ENCODE results near the gene SRP54.

DNA sequence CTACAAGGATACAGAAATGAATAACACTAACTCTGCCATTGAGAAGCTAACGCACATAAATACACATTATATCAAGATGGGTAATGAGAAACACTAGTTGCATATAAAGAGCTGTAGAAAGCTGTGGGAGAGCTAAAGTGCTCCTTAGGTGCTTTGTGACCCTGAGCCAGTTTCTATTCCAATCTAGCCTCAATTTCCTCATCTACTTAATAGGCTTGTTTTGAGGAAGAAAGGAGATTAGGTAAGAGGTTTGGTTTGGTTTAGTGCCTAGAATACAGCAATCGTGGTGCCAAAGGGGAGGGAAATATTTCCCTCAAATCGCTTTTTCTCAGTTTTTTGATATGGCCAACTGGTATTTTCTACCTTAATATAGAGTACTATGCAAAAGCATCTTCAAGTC lies 994 bp downstream of the SRP54 start:
- no peak for TF ChIP-seq CTCF (IDR thresholded peaks at IDR 0.05; ENCODE audit: low read depth, low read length)
- TF ChIP-seq MAX (IDR thresholded peaks at IDR 0.05; ENCODE audit: low read depth, low read length) = no peak
- TF ChIP-seq POLR2A (IDR thresholded peaks at IDR 0.05; ENCODE audit: extremely low read depth, insufficient read length) = no peak
- TF ChIP-seq MYC (IDR thresholded peaks at IDR 0.05; ENCODE audit: low read depth, low read length) = no peak
